ENCODE measurements around the gene RGS9BP.

RGS9BP gene

GRCh38 chr19:32674153-32674930 lies 1.3 kb upstream of the RGS9BP start:
- Mint-ChIP-seq H3K9me3 (no peaks in the 10 kb centered on the region), H3K4me1 (peaks cover 41% of the 10 kb centered on the region), H3K27me3 (peaks cover 9% of the 10 kb centered on the region), H3K36me3 (ENCODE audit: insufficient read depth) (peaks cover 7% of the 10 kb centered on the region), H3K4me3 (peak overlapping the region; percentile 87), H3K27ac (ENCODE audit: low read depth) (peak overlapping the region; percentile 64)
- peak; percentile 0 for ATAC-seq (replicated peaks; ENCODE audit: extremely low read depth, poor library complexity, severe bottlenecking)
- no peak for DNase-seq (ENCODE audit: low spot score in 2 of 2)

DNA sequence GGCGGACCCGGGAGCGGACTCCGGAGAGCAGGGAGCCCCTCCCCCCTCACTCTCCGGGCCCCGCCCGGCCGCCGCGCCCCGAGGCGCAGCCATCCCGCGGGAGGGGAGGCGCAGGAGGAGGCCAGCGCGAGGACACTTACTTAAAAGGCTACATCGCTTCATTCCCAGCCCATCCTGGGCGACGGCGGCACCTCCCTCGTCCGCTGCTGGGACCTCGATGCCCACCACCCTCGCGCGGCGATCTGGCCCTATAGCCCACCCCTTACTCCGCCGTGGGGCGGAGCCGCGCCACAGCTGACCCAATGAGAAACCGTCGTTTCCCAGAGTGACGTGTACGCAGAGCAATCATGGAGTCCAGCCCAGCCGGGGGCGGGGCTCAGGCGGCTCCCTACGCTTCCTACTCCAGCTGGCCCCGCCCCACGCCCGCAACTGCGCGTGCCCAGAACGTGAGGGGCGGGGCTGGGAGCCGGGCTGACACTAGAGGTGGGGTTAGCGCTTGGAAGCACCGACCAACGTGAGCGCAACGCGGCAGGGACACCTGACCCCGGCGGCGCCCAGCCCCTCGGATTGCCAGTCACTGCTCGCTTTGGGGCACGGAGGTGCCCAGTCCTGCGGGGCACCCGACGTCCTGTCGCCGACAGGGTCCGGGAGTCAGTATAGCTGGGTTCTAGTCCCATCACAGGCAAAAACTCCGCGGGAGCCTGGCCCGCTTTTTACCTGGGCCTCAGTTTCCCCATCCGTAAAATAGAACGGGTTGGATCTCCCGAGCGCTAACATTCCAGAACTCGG lies 523 bp upstream of the RGS9BP start, which contains the start of gene ANKRD27:
ANKRD27 (minus strand) TSS at position 250 of the 789 bp plus-strand sequence. CDS start 16,165 bp downstream, outside the sequence.
- peaks cover 6% of the 10 kb centered on the region for H3K36me3 Mint-ChIP-seq (ENCODE audit: insufficient read depth)
- peak; percentile 96 for DNase-seq (ENCODE audit: low spot score in 2 of 2)
- H3K4me1 Mint-ChIP-seq, result peaks cover 33% of the 10 kb centered on the region
- H3K27me3 Mint-ChIP-seq, result peaks cover 9% of the 10 kb centered on the region
- H3K9me3 Mint-ChIP-seq, result no peaks in the 10 kb centered on the region
- peak within 1 kb of the TSS; percentile 87 for H3K4me3 Mint-ChIP-seq
- ATAC-seq (replicated peaks; ENCODE audit: extremely low read depth, poor library complexity, severe bottlenecking), result peak; percentile 92
- peak within 1 kb of the TSS; percentile 64 for H3K27ac Mint-ChIP-seq (ENCODE audit: low read depth)

- no peaks in the 10 kb centered on the region for H3K9me3 Mint-ChIP-seq
- peaks cover 32% of the 10 kb centered on the region for H3K4me1 Mint-ChIP-seq
- no peak overlapping the region for H3K27ac Mint-ChIP-seq (ENCODE audit: low read depth)
- ATAC-seq (replicated peaks; ENCODE audit: extremely low read depth, poor library complexity, severe bottlenecking) (no peak), DNase-seq (ENCODE audit: low spot score in 2 of 2) (no peak)
- peak overlapping the region; percentile 87 for H3K4me3 Mint-ChIP-seq
- H3K36me3 Mint-ChIP-seq (ENCODE audit: insufficient read depth), result peaks cover 6% of the 10 kb centered on the region
- peaks cover 9% of the 10 kb centered on the region for H3K27me3 Mint-ChIP-seq
These were observed 692 bp downstream of the RGS9BP start for GRCh38 chr19:32676186-32676894.

DNA sequence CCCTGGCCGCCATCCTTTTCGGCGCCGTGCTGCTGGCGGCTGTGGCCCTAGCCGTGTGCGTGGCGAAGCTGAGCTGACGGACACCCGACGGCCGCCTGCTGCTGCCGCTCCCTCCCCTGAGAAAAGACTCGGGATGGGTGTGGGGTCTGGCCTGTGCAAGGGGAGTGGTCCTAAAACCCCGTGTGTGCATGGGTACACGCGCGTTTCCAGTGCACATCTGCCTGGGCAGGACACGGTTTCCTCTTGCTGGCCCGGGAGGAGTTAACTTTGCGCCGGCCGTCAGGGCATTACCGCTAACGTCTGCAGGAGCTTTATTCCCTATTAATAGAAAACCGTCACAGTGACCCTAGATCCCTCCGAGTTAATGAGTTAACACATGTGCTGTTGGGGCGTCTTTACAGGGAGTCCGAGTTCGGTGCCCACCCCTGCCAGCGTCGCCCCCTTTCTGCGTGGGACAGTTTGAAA lies 1.3 kb downstream of the RGS9BP start:
- H3K4me1 Mint-ChIP-seq, result peaks cover 30% of the 10 kb centered on the region
- H3K36me3 Mint-ChIP-seq (ENCODE audit: insufficient read depth), result peaks cover 6% of the 10 kb centered on the region
- ATAC-seq (replicated peaks; ENCODE audit: extremely low read depth, poor library complexity, severe bottlenecking) (no peak), DNase-seq (ENCODE audit: low spot score in 2 of 2) (no peak)
- no peak overlapping the region for H3K27ac Mint-ChIP-seq (ENCODE audit: low read depth)
- H3K27me3 Mint-ChIP-seq, result peaks cover 9% of the 10 kb centered on the region
- H3K4me3 Mint-ChIP-seq, result peak overlapping the region; percentile 45
- no peaks in the 10 kb centered on the region for H3K9me3 Mint-ChIP-seq

GRCh38 chr19:32677657-32678056 lies 2.0 kb downstream of the RGS9BP start:
- peaks cover 23% of the 10 kb centered on the region for H3K4me1 Mint-ChIP-seq
- H3K36me3 Mint-ChIP-seq (ENCODE audit: insufficient read depth), result peaks cover 6% of the 10 kb centered on the region
- no peaks in the 10 kb centered on the region for H3K9me3 Mint-ChIP-seq
- H3K27me3 Mint-ChIP-seq, result peaks cover 9% of the 10 kb centered on the region
- DNase-seq (ENCODE audit: low spot score in 2 of 2), result no peak
- peak overlapping the region; percentile 45 for H3K4me3 Mint-ChIP-seq
- H3K27ac Mint-ChIP-seq (ENCODE audit: low read depth), result no peak overlapping the region
- no peak for ATAC-seq (replicated peaks; ENCODE audit: extremely low read depth, poor library complexity, severe bottlenecking)

DNA sequence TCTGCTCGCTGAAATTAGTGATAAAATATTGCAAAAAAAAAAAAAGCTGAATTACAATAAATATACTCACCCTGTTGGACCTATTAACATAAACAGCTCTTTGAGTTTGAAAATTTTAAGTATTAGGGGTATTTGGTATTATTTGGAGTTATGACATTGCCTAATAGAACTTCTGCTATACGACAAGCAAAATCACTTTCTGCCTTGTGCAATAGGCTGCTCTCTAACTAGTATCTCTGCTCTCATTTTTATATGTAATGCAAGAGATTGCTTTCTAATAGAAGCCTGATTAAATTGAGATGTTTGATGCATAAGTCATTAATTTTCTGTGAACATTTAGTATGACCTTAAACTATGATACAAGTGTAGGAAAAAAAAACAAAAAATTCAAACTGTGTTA lies 5.3 kb downstream of the RGS9BP start:
- H3K27me3 Mint-ChIP-seq, result peaks cover 9% of the 10 kb centered on the region
- peaks cover 4% of the 10 kb centered on the region for H3K4me1 Mint-ChIP-seq
- no peaks in the 10 kb centered on the region for H3K36me3 Mint-ChIP-seq (ENCODE audit: insufficient read depth)
- H3K9me3 Mint-ChIP-seq, result no peaks in the 10 kb centered on the region
- no peak for ATAC-seq (replicated peaks; ENCODE audit: extremely low read depth, poor library complexity, severe bottlenecking)
- H3K4me3 Mint-ChIP-seq, result no peak overlapping the region
- no peak overlapping the region for H3K27ac Mint-ChIP-seq (ENCODE audit: low read depth)
- DNase-seq (ENCODE audit: low spot score in 2 of 2), result no peak

GRCh38 chr19:32682317-32682716 lies 6.7 kb downstream of the RGS9BP start:
- Mint-ChIP-seq H3K27me3 (peaks cover 6% of the 10 kb centered on the region), H3K9me3 (no peaks in the 10 kb centered on the region), H3K4me1 (peaks cover 3% of the 10 kb centered on the region), H3K27ac (ENCODE audit: low read depth) (no peak overlapping the region), H3K4me3 (no peak overlapping the region), H3K36me3 (ENCODE audit: insufficient read depth) (no peaks in the 10 kb centered on the region)
- DNase-seq (ENCODE audit: low spot score in 2 of 2) (no peak), ATAC-seq (replicated peaks; ENCODE audit: extremely low read depth, poor library complexity, severe bottlenecking) (no peak)

- no peak overlapping the region for H3K4me3 Mint-ChIP-seq
- DNase-seq (ENCODE audit: low spot score in 2 of 2) (no peak), ATAC-seq (replicated peaks; ENCODE audit: extremely low read depth, poor library complexity, severe bottlenecking) (no peak)
- no peaks in the 10 kb centered on the region for H3K27me3 Mint-ChIP-seq
- H3K36me3 Mint-ChIP-seq (ENCODE audit: insufficient read depth), result peaks cover 4% of the 10 kb centered on the region
- no peak overlapping the region for H3K27ac Mint-ChIP-seq (ENCODE audit: low read depth)
- H3K4me1 Mint-ChIP-seq, result peaks cover 10% of the 10 kb centered on the region
- H3K9me3 Mint-ChIP-seq, result no peaks in the 10 kb centered on the region
These were observed 11.3 kb downstream of the RGS9BP start for GRCh38 chr19:32686847-32687475.

DNA sequence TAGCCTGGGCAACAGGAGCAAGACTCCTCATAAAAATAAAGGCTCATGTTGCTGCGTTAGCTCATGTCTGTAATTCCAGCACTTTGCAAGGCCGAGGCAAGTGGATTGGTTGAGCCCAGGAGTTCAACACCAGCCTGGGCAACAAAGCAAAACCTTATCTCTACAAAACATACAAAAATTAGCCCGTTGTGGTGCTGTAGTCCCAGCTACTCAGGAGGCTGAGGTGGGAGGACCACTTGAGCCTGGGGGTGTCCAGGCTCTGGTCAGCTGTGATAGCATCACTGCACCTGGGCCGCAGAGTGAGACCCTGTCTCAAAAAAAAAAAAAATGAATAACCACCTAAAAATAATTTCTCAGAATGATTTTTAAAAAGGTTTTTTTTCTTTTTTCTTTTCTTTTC lies 12.0 kb downstream of the RGS9BP start:
- no peaks in the 10 kb centered on the region for H3K27me3 Mint-ChIP-seq
- ATAC-seq (replicated peaks; ENCODE audit: extremely low read depth, poor library complexity, severe bottlenecking), result no peak
- no peaks in the 10 kb centered on the region for H3K9me3 Mint-ChIP-seq
- DNase-seq (ENCODE audit: low spot score in 2 of 2), result no peak
- peaks cover 12% of the 10 kb centered on the region for H3K4me1 Mint-ChIP-seq
- H3K36me3 Mint-ChIP-seq (ENCODE audit: insufficient read depth), result peaks cover 6% of the 10 kb centered on the region
- no peak overlapping the region for H3K4me3 Mint-ChIP-seq
- H3K27ac Mint-ChIP-seq (ENCODE audit: low read depth), result no peak overlapping the region

DNA sequence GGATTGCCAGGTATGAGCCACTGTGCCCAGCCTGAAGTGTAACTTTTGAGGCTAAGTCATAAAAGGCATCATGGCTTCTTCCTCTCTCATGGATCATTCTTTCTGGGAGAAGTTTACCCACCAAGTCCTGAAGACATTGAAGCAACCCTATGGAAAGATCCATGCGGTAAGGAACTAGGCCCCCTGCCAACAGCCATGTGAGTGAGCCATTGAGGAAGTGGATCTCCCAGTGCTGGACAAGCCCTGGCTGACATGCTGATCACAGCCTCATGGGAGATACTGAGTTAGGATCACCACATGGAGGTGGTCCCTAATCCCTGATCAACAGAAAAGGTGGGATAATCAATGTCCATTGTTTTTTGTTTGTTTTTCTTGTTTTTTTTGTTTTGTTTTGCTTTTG lies 12.7 kb downstream of the RGS9BP start:
- DNase-seq (ENCODE audit: low spot score in 2 of 2), result no peak
- ATAC-seq (replicated peaks; ENCODE audit: extremely low read depth, poor library complexity, severe bottlenecking), result no peak
- Mint-ChIP-seq H3K27ac (ENCODE audit: low read depth) (no peak overlapping the region), H3K4me3 (no peak overlapping the region), H3K36me3 (ENCODE audit: insufficient read depth) (peaks cover 12% of the 10 kb centered on the region), H3K9me3 (no peaks in the 10 kb centered on the region), H3K4me1 (peaks cover 18% of the 10 kb centered on the region), H3K27me3 (no peaks in the 10 kb centered on the region)

DNA sequence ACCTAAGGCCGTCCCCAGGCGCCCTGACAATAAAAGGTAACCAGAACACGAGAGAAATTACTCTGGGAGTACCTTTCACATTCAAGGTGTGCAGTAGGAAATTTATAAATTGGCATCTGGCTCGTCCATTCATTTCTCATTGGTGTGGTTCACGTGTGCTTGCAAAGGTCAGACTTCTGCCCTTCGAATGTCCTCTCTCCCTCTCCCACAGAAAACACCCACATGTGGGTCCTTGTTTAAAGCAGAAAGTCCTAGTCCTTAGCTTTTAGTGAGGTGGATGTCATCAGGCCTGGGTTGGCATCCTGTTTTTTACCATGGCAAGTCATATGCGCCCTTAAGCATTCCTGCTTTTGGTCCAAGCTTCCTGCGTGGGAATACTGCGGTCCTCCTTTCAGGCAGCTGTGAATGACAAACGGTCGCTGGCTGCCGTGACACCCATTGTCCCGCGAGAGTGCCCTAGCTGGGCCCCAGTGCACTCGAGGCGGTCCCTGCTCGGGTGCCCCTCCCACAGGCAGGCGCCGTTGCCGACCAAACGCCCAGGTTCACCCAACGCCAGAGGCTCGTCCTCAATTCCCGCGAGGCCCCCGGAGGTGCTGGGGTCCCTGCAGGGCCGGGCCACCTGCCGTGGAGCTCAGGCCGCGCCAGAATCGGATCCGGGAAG lies 15.8 kb downstream of the RGS9BP start, which contains the start of gene NUDT19:
NUDT19 (plus strand) TSS at position 531 of the 661 bp plus-strand sequence. CDS start 140 bp downstream, outside the sequence.
- Mint-ChIP-seq H3K36me3 (ENCODE audit: insufficient read depth) (peaks cover 20% of the 10 kb centered on the region), H3K27ac (ENCODE audit: low read depth) (peak within 1 kb of the TSS; percentile 95), H3K4me3 (peak within 1 kb of the TSS; percentile 93), H3K9me3 (no peaks in the 10 kb centered on the region), H3K27me3 (no peaks in the 10 kb centered on the region), H3K4me1 (peaks cover 48% of the 10 kb centered on the region)
- ATAC-seq (replicated peaks; ENCODE audit: extremely low read depth, poor library complexity, severe bottlenecking) (peak; percentile 74), DNase-seq (ENCODE audit: low spot score in 2 of 2) (peak; percentile 47 to 61)

All from central memory CD8-positive, alpha-beta T cell (primary cell).